ENCODE results near the gene COL8A2.

The COL8A2 gene

DNA sequence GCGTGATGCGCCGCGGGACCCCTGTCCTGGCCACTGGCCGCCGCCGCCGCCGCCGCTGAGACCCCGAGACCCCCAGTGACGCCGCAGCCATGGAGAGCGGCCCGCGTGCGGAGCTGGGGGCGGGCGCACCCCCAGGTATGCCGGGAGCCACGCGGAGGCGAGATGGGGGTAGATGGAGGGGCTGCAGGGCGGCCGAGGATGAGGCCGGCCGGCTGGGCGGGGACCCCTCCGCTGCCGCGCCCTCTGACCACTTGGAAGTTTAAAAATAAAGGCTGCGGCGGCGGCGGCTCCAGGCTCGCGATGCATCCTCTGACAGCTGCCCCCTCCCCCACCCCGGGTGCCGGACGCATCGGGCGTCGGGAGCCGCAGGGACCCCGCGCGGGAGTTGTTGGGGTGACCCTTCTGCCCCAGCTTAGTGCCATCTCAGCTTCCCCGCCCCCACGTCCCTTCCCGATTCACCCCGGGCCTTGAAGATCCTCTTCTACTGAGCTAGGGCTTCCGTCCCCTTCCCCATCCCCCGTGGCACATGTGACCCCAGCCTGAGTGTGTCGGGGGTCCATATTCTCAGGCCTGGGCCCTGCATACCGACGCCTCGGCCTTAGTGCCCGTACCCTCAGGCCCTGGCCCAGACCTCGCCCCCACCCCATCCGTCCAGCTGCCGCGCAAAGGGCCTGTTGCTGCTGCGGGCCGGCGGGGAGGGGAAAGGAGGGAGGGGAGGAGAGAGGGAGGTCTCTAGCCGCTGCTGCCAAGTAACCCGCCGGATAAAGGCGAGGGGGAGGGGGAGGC, 31.5 kb upstream of the COL8A2 start (continued):
- TF ChIP-seq, protein P1, sequence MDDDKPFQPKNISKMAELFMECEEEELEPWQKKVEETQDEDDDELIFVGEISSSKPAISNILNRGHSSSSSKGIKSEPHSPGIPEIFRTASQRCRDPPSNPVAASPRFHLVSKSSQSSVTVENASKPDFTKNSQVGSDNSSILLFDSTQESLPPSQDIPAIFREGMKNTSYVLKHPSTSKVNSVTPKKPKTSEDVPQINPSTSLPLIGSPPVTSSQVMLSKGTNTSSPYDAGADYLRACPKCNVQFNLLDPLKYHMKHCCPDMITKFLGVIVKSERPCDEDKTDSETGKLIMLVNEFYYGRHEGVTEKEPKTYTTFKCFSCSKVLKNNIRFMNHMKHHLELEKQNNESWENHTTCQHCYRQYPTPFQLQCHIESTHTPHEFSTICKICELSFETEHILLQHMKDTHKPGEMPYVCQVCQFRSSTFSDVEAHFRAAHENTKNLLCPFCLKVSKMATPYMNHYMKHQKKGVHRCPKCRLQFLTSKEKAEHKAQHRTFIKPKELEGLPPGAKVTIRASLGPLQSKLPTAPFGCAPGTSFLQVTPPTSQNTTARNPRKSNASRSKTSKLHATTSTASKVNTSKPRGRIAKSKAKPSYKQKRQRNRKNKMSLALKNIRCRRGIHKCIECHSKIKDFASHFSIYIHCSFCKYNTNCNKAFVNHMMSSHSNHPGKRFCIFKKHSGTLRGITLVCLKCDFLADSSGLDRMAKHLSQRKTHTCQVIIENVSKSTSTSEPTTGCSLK (tag by site-specific recombination; IDR thresholded peaks at IDR 0.05), result no peak
- TF ChIP-seq TCF7L2 (IDR thresholded peaks at IDR 0.05; ENCODE audit: borderline replicate concordance, low read depth, low read length), result no peak
- no peak for TF ChIP-seq ZNF274 (IDR thresholded peaks at IDR 0.05; ENCODE audit: low read length)
- TF ChIP-seq ZNF274 (tag by site-specific recombination; IDR thresholded peaks at IDR 0.05; ENCODE audit: borderline replicate concordance), result no peak
- TF ChIP-seq ZNF239 (tag by site-specific recombination; IDR thresholded peaks at IDR 0.05), result no peak
- TF ChIP-seq, protein P2, sequence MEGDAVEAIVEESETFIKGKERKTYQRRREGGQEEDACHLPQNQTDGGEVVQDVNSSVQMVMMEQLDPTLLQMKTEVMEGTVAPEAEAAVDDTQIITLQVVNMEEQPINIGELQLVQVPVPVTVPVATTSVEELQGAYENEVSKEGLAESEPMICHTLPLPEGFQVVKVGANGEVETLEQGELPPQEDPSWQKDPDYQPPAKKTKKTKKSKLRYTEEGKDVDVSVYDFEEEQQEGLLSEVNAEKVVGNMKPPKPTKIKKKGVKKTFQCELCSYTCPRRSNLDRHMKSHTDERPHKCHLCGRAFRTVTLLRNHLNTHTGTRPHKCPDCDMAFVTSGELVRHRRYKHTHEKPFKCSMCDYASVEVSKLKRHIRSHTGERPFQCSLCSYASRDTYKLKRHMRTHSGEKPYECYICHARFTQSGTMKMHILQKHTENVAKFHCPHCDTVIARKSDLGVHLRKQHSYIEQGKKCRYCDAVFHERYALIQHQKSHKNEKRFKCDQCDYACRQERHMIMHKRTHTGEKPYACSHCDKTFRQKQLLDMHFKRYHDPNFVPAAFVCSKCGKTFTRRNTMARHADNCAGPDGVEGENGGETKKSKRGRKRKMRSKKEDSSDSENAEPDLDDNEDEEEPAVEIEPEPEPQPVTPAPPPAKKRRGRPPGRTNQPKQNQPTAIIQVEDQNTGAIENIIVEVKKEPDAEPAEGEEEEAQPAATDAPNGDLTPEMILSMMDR (tag by site-specific recombination; IDR thresholded peaks at IDR 0.05), result peak; percentile 13; the same call in 1 of the 2 replicates
- peak; percentile 78 for TF ChIP-seq SP7 (tag by site-specific recombination; IDR thresholded peaks at IDR 0.05)
- TF ChIP-seq ZNF48 (tag by site-specific recombination; IDR thresholded peaks at IDR 0.05), result no peak
- TF ChIP-seq ZNF2 (tag by site-specific recombination; IDR thresholded peaks at IDR 0.05), result peak; percentile 61; the same call in 1 of the 2 replicates
- TF ChIP-seq KLF9 (tag by site-specific recombination; IDR thresholded peaks at IDR 0.05; ENCODE audit: low read depth), result peak; percentile 56
- TF ChIP-seq ZNF350 (tag by site-specific recombination; IDR thresholded peaks at IDR 0.05), result no peak
- TF ChIP-seq, protein P3, sequence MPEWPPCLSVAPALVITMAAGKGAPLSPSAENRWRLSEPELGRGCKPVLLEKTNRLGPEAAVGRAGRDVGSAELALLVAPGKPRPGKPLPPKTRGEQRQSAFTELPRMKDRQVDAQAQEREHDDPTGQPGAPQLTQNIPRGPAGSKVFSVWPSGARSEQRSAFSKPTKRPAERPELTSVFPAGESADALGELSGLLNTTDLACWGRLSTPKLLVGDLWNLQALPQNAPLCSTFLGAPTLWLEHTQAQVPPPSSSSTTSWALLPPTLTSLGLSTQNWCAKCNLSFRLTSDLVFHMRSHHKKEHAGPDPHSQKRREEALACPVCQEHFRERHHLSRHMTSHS (tag by site-specific recombination; IDR thresholded peaks at IDR 0.05), result no peak
- TF ChIP-seq, protein P4, sequence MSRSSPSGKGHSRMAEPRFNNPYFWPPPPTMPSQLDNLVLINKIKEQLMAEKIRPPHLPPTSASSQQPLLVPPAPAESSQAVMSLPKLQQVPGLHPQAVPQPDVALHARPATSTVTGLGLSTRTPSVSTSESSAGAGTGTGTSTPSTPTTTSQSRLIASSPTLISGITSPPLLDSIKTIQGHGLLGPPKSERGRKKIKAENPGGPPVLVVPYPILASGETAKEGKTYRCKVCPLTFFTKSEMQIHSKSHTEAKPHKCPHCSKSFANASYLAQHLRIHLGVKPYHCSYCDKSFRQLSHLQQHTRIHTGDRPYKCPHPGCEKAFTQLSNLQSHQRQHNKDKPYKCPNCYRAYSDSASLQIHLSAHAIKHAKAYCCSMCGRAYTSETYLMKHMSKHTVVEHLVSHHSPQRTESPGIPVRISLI (tag by site-specific recombination; IDR thresholded peaks at IDR 0.05), result no peak
- no peak for TF ChIP-seq ZNF184 (tag by site-specific recombination; IDR thresholded peaks at IDR 0.05)
- TF ChIP-seq ZNF610 (tag by site-specific recombination; IDR thresholded peaks at IDR 0.05; ENCODE audit: borderline replicate concordance), result no peak
- TF ChIP-seq ZNF202 (tag by site-specific recombination; IDR thresholded peaks at IDR 0.05; ENCODE audit: borderline replicate concordance), result no peak
- TF ChIP-seq ZNF837 (tag by site-specific recombination; IDR thresholded peaks at IDR 0.05), result no peak
- no peak for TF ChIP-seq ZNF677 (tag by site-specific recombination; IDR thresholded peaks at IDR 0.05)
- no peak for TF ChIP-seq GLI4 (tag by site-specific recombination; IDR thresholded peaks at IDR 0.05)
- peak; percentile 33; the same call in 1 of the 2 replicates for TF ChIP-seq OVOL3 (tag by site-specific recombination; IDR thresholded peaks at IDR 0.05)
- no peak for TF ChIP-seq ZNF138 (tag by site-specific recombination; IDR thresholded peaks at IDR 0.05; ENCODE audit: borderline replicate concordance)
- no peak for TF ChIP-seq MYNN (tag by site-specific recombination; IDR thresholded peaks at IDR 0.05; ENCODE audit: borderline replicate concordance)
- no peak for TF ChIP-seq ZNF776 (tag by site-specific recombination; IDR thresholded peaks at IDR 0.05; ENCODE audit: borderline replicate concordance)
- peak; percentile 56 for TF ChIP-seq ZNF629 (tag by site-specific recombination; IDR thresholded peaks at IDR 0.05)
- TF ChIP-seq ZNF768 (tag by site-specific recombination; IDR thresholded peaks at IDR 0.05), result no peak
- peak; percentile 79 for TF ChIP-seq ZNF335 (tag by site-specific recombination; conservative IDR thresholded peaks at IDR 0.05)
- TF ChIP-seq MEIS1 (CRISPR knock-in tag; IDR thresholded peaks at IDR 0.05; ENCODE audit: borderline replicate concordance), result no peak
- TF ChIP-seq, protein P5, sequence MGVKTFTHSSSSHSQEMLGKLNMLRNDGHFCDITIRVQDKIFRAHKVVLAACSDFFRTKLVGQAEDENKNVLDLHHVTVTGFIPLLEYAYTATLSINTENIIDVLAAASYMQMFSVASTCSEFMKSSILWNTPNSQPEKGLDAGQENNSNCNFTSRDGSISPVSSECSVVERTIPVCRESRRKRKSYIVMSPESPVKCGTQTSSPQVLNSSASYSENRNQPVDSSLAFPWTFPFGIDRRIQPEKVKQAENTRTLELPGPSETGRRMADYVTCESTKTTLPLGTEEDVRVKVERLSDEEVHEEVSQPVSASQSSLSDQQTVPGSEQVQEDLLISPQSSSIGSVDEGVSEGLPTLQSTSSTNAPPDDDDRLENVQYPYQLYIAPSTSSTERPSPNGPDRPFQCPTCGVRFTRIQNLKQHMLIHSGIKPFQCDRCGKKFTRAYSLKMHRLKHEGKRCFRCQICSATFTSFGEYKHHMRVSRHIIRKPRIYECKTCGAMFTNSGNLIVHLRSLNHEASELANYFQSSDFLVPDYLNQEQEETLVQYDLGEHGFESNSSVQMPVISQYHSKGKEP (tag by site-specific recombination; IDR thresholded peaks at IDR 0.05), result no peak
- peak; percentile 16; the same call in 1 of the 2 replicates for TF ChIP-seq ZNF777 (tag by site-specific recombination; IDR thresholded peaks at IDR 0.05; ENCODE audit: borderline replicate concordance)
- no peak for TF ChIP-seq ZNF404 (tag by site-specific recombination; IDR thresholded peaks at IDR 0.05)
- TF ChIP-seq ZFP69B (tag by site-specific recombination; IDR thresholded peaks at IDR 0.05), result 0 out of 2 replicates have a peak, but pooled peaks have one; percentile 17
- no peak for TF ChIP-seq ZIC2 (tag by site-specific recombination; IDR thresholded peaks at IDR 0.05)
- no peak for TF ChIP-seq SETDB1 (IDR thresholded peaks at IDR 0.05; ENCODE audit: insufficient read length, low read length)
- TF ChIP-seq HOXA7 (CRISPR knock-in tag; IDR thresholded peaks at IDR 0.05; ENCODE audit: borderline replicate concordance), result no peak
